SK-N-SH (cell line): ENCODE data around the gene CREG1.

ENCODE experiments used
- CHD2 ChIP-seq: fragments of 150-350 bp; IDR thresholded peaks from 2 replicates; pipeline ENCODE4 v1.6.1; 2018; ENCODE audit warnings: low read length; ENCODE audit not compliant: partially characterized antibody
- CTCF ChIP-seq: fragments of 200-600 bp; sonication (generic); IDR thresholded peaks from 2 replicates; pipeline ENCODE4 v1.6.1; 2017; ENCODE audit warnings: antibody characterized with exemption, mild to moderate bottlenecking, moderate library complexity
- EP300 ChIP-seq, 2 experiments: IDR thresholded peaks; 2 replicates each; pipeline versions ENCODE4 v1.4.0 to v1.6.1; 2012; ENCODE audit warnings: borderline replicate concordance in 1 of 2, low read depth in 1 of 2, low read length in 1 of 2
- EZH2phosphoT487 ChIP-seq: fragments of 200-600 bp; sonication (generic); IDR thresholded peaks from 2 replicates; pipeline ENCODE4 v1.6.1; 2017; ENCODE audit warnings: low read depth, mixed run types, mild to moderate bottlenecking, antibody characterized with exemption, moderate library complexity, borderline replicate concordance
- NFIC ChIP-seq: IDR thresholded peaks from 2 replicates; pipeline ENCODE4 v1.4.0; 2012; ENCODE audit warnings: borderline replicate concordance
- POLR2AphosphoS5 ChIP-seq: IDR thresholded peaks from 2 replicates; pipeline ENCODE4 v1.6.1; 2012; ENCODE audit warnings: low read depth, low read length
- RFX5 ChIP-seq: IDR thresholded peaks from 2 replicates; pipeline ENCODE4 v1.6.1; 2012; ENCODE audit warnings: mild to moderate bottlenecking, improper control_type of control experiment, low read length
- RXRA ChIP-seq: IDR thresholded peaks from 2 replicates; pipeline ENCODE4 v1.4.0; 2012; ENCODE audit warnings: low read depth, mild to moderate bottlenecking, borderline replicate concordance
- TAF1 ChIP-seq: IDR thresholded peaks from 2 replicates; pipeline ENCODE4 v1.6.1; 2012; ENCODE audit warnings: low read depth, mild to moderate bottlenecking, low read length, moderate library complexity, borderline replicate concordance
- TCF12 ChIP-seq: IDR thresholded peaks from 2 replicates; pipeline ENCODE4 v1.4.0; 2012
- YY1 ChIP-seq: IDR thresholded peaks from 2 replicates; pipeline ENCODE4 v1.4.0; 2012; ENCODE audit warnings: low read depth, mild to moderate bottlenecking
- ZBTB33 ChIP-seq: IDR thresholded peaks from 2 replicates; pipeline ENCODE4 v1.4.0; 2012; ENCODE audit warnings: low read depth, borderline replicate concordance
- TF ChIP-seq, protein P1 (sequence below): IDR thresholded peaks from 2 replicates; pipeline ENCODE4 v1.4.0; 2012; ENCODE audit warnings: low read depth, borderline replicate concordance

GRCh38 chr1:167546935-167547334 is 6.6 kb downstream of the CREG1 start:
- TF ChIP-seq, protein P1, sequence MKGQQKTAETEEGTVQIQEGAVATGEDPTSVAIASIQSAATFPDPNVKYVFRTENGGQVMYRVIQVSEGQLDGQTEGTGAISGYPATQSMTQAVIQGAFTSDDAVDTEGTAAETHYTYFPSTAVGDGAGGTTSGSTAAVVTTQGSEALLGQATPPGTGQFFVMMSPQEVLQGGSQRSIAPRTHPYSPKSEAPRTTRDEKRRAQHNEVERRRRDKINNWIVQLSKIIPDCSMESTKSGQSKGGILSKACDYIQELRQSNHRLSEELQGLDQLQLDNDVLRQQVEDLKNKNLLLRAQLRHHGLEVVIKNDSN = no peak
- TF ChIP-seq NFIC (no peak), ZBTB33 (no peak), CHD2 (no peak), CTCF (no peak), EZH2phosphoT487 (no peak), TCF12 (no peak), EP300 (IDR thresholded peaks at IDR 0.05; ENCODE audit: borderline replicate concordance in 1 of 2, low read depth in 1 of 2, low read length in 1 of 2) (no peak), TAF1 (no peak), POLR2AphosphoS5 (no peak), RFX5 (no peak), YY1 (no peak), RXRA (no peak)
